ENCODE measurements around the gene IL20RB. TPM values are rescaled to one million over a fixed set of nuclear protein-coding genes. Genes with fewer than 3 reads are reported as not detected.

The IL20RB gene
- total and polyA plus RNA-seq, 9 donors = 0.35 to 1.7 (median 0.60) TPM

DNA sequence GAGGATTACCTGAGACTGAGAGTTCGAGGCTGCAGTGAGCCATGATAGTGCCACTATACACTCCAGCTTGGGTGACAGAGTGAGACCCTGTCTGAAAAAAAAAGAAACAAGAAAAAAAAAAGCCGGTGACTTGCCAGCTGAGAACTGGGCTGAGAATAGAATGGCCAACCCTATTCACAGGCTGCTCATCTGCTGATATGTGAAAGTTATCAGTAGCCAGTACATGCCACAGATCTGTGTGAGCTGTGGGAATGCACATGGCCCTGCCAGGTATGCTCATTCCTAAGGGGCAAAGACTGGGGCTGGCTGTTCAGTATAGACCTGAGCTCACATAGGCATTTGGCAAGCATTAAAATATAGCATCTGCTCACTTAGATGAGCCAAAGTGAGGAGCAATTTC is 30.9 kb downstream of the IL20RB start:
- 80 to 93% (median 84%) methylated on average over 2 of the region's 2 CpGs for WGBS, 3 donors
- TF ChIP-seq EP300 (IDR thresholded peaks at IDR 0.05) (no peak), CTCF (IDR thresholded peaks at IDR 0.05) (no peak)
- intact Hi-C loops (cut with DNase I) = no loop called here
- H3K27ac ChIP-seq = no peak overlapping the region
- no peaks in the 10 kb centered on the region for H3K27me3 ChIP-seq
- no peaks in the 10 kb centered on the region for H3K9me3 ChIP-seq
- DNase-seq = no peak
- H3K36me3 ChIP-seq = no peaks in the 10 kb centered on the region
- no peak overlapping the region for H3K4me3 ChIP-seq
- H3K4me1 ChIP-seq (ENCODE audit: insufficient read depth) = no peaks in the 10 kb centered on the region

GRCh38 chr3:136989781-136990524 is 32.2 kb downstream of the IL20RB start:
- Histone ChIP-seq H3K4me1 (ENCODE audit: insufficient read depth) (peaks cover 4% of the 10 kb centered on the region), H3K36me3 (no peaks in the 10 kb centered on the region), H3K27ac (no peak overlapping the region), H3K27me3 (no peaks in the 10 kb centered on the region), H3K9me3 (no peaks in the 10 kb centered on the region), H3K4me3 (no peak overlapping the region)
- 83 to 87% (median 85%) methylated on average over 4 of the region's 4 CpGs for WGBS, 3 donors
- intact Hi-C loops (cut with DNase I) = no loop called here
- DNase-seq = no peak
- TF ChIP-seq EP300 (IDR thresholded peaks at IDR 0.05) (no peak), CTCF (IDR thresholded peaks at IDR 0.05) (no peak), POLR2A (IDR thresholded peaks at IDR 0.05) (no peak)

DNA sequence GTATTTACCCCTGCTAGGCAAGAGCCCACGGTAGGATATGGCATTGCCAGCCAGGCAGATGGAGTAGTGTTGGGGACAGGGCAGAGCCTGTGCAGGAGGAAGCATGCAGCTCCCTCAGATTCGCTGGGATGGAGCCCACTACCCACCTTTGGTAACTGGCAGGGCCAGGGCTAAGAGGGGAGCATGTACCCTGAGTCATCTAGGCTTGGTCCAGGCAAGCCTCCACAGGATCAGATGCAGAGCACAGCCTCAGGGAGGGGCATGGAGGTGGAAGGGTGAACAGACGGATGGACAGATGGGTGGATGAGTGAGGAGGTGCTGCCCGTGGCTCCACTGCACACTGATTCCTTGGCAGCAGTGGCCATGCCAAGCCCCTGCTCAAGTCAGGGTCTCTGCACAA is 33.0 kb downstream of the IL20RB start:
- no peak for DNase-seq
- peaks cover 9% of the 10 kb centered on the region for H3K4me1 ChIP-seq (ENCODE audit: insufficient read depth)
- TF ChIP-seq CTCF (IDR thresholded peaks at IDR 0.05) (no peak), EP300 (IDR thresholded peaks at IDR 0.05) (no peak), POLR2A (IDR thresholded peaks at IDR 0.05) (no peak)
- intact Hi-C loops (cut with DNase I) = no loop called here
- H3K36me3 ChIP-seq = no peaks in the 10 kb centered on the region
- no peak overlapping the region for H3K27ac ChIP-seq
- WGBS, 3 donors = 87 to 93% (median 92%) methylated on average over 4 of the region's 4 CpGs
- no peaks in the 10 kb centered on the region for H3K9me3 ChIP-seq
- H3K4me3 ChIP-seq = no peak overlapping the region
- H3K27me3 ChIP-seq = no peaks in the 10 kb centered on the region

GRCh38 chr3:136992115-136992514 is 34.3 kb downstream of the IL20RB start:
- no peak overlapping the region for H3K4me3 ChIP-seq
- peaks cover 11% of the 10 kb centered on the region for H3K4me1 ChIP-seq (ENCODE audit: insufficient read depth)
- no peak for DNase-seq
- no peaks in the 10 kb centered on the region for H3K36me3 ChIP-seq
- H3K9me3 ChIP-seq = no peaks in the 10 kb centered on the region
- TF ChIP-seq CTCF (IDR thresholded peaks at IDR 0.05) (no peak), EP300 (IDR thresholded peaks at IDR 0.05) (no peak), POLR2A (IDR thresholded peaks at IDR 0.05) (no peak)
- 97 to 100% (median 99%) methylated on average over 2 of the region's 2 CpGs for WGBS, 3 donors
- H3K27ac ChIP-seq = no peak overlapping the region
- intact Hi-C loops (cut with DNase I) = no loop called here
- no peaks in the 10 kb centered on the region for H3K27me3 ChIP-seq
